Activated T-cell treated with anti-CD3 and anti-CD28 coated beads, Interleukin-2, amount 50 U/mL, for 24 hours (primary cell): ENCODE measurements around the gene ENOX2.

Source experiments
- DNase-seq: peaks from one replicate; pipeline ENCODE4 v3.0.0-alpha.2; 2020
- H3K27ac Mint-ChIP-seq: 2 replicates; pipeline ENCODE4 v1.8.0; 2020; ENCODE audit warnings: mild to moderate bottlenecking, mixed read lengths
- H3K27me3 Mint-ChIP-seq: 2 replicates; pipeline ENCODE4 v1.8.0; 2020; ENCODE audit warnings: mixed read lengths
- H3K36me3 Mint-ChIP-seq: 2 replicates; pipeline ENCODE4 v1.8.0; 2020; ENCODE audit warnings: low read depth, mixed read lengths
- H3K4me1 Mint-ChIP-seq: 2 replicates; pipeline ENCODE4 v1.8.0; 2020; ENCODE audit warnings: low read depth, mixed read lengths
- H3K4me3 Mint-ChIP-seq: 2 replicates; pipeline ENCODE4 v1.8.0; 2020; ENCODE audit warnings: mild to moderate bottlenecking, moderate library complexity, mixed read lengths
- H3K9me3 Mint-ChIP-seq: 2 replicates; pipeline ENCODE4 v1.8.0; 2020; ENCODE audit warnings: mixed read lengths

ENOX2 gene

DNA sequence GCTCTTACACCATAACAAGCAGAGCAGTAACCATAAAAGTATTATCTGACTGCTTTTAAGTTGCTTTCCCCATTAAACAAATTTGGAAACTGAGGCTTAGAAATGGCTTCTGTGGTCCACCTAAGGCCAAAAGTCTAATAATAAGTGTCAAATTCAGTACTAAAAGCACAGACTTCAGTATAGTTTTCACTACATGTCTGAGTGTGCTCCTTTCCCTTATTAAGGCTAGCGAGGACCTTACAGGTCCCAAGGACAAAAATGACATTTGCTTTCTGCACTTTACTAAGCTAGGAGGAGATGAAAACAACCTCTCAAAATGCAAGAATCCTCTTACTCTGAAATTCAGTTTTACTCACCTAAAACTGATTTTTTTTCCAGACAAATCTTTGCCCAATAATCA, 127.2 kb downstream of the ENOX2 start:
- Mint-ChIP-seq H3K27ac (no peak overlapping the region), H3K4me3 (no peak overlapping the region), H3K36me3 (peaks cover 6% of the 10 kb centered on the region), H3K27me3 (peaks cover 15% of the 10 kb centered on the region), H3K4me1 (peaks cover 10% of the 10 kb centered on the region), H3K9me3 (no peaks in the 10 kb centered on the region)
- DNase-seq, result no peak

DNA sequence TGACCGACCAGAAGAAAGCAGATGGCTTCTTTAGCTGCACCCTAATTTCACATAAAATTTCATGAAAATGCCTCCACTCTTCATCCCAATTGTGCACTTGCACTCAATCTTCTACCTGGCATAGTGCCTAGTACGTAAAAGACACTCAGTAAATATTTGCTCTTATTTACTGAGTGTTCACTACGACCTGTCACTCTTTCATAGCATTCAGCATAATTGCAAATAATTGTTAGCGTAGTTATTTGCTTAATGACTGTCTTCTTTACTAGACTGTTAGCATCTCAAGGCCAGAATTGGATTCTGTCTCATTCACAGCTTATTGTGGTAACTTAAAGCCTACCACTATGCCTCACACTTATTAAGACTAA, 130.2 kb downstream of the ENOX2 start:
- Mint-ChIP-seq H3K4me1 (peaks cover 11% of the 10 kb centered on the region), H3K36me3 (peaks cover 4% of the 10 kb centered on the region), H3K9me3 (no peaks in the 10 kb centered on the region), H3K27ac (no peak overlapping the region), H3K27me3 (peaks cover 31% of the 10 kb centered on the region), H3K4me3 (no peak overlapping the region)
- DNase-seq, result no peak

DNA sequence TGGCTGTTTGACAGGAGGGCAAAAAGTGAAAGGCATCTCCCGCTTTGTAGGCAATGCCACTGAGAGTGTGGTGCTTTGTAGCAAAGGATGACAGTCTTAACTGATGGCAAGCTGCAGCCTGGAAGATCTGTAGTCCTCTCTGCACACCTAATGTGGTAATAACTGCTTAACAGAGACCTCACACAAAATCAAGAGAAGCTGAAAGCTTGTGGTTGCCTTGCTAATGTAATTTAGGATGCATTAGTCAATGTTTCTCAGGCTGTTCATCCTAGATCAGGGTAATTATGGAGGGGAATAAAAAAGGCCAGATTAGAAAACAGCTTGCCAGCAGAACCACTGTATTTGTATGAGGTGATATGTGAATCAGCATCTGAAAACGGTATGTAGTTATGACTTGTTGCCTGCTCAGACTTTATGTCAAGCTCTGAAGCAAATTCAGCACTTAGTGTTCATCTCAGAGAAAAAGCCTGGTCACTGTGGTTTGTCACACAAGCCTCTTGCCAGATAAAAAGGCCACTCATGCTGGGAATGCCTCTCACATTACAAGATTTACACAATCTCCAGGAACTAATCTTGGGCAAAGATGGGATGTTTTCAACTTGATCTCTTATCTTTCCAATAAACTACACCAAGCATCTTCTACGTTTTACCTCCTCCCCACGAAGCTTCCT, 130.8 kb downstream of the ENOX2 start:
- Mint-ChIP-seq H3K9me3 (no peaks in the 10 kb centered on the region), H3K27ac (no peak overlapping the region), H3K36me3 (peaks cover 4% of the 10 kb centered on the region), H3K27me3 (peaks cover 34% of the 10 kb centered on the region), H3K4me1 (peaks cover 11% of the 10 kb centered on the region), H3K4me3 (no peak overlapping the region)
- DNase-seq, result no peak

DNA sequence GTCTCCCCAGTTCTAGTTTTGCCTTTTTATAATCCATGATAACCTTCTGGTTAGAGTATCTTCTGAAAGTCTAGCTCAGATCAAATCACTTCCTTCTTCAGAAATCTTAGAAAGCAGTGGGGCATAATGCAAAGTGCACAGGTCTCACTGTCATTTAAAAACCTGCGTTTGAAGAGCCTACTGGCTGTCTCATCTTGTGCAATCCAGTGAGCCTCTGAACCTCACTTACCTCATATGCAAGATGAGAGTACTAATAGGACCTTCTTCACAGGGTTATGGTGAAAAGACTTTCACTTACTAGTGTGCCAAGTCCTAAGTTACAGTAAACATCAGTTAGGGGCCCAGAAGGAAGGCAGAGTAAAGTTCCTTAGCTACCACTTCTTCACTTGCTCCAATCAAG, 131.4 kb downstream of the ENOX2 start:
- H3K9me3 Mint-ChIP-seq, result no peaks in the 10 kb centered on the region

DNA sequence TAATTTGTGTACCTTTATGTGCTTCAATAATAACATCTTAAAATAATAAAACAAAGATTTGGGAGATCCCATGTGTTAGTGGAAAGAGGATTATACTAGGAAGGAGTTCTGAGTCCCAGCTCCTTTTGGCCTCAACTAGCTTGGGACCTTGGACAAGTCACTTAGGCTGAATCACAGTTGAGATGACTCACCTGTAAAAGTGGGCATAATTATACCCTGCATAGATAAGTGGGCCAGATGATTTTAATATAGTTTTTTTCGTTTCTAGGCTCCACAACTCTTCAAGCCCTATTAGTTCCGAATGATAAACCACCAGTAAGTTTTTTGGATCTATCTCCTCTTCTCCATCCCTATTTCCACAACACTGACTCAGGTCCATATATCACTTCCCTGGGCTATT, 131.8 kb downstream of the ENOX2 start:
- Mint-ChIP-seq H3K4me3 (no peak overlapping the region), H3K27me3 (peaks cover 32% of the 10 kb centered on the region), H3K4me1 (peaks cover 11% of the 10 kb centered on the region), H3K36me3 (peaks cover 2% of the 10 kb centered on the region), H3K9me3 (no peaks in the 10 kb centered on the region), H3K27ac (no peak overlapping the region)
- DNase-seq, result no peak

More for the DNA sequence above, 131.4 kb downstream of the ENOX2 start:
- no peak overlapping the region for H3K4me3 Mint-ChIP-seq
- H3K27ac Mint-ChIP-seq, result no peak overlapping the region
- peaks cover 4% of the 10 kb centered on the region for H3K36me3 Mint-ChIP-seq
- peaks cover 34% of the 10 kb centered on the region for H3K27me3 Mint-ChIP-seq
- H3K4me1 Mint-ChIP-seq, result peaks cover 11% of the 10 kb centered on the region
- DNase-seq, result no peak

DNA sequence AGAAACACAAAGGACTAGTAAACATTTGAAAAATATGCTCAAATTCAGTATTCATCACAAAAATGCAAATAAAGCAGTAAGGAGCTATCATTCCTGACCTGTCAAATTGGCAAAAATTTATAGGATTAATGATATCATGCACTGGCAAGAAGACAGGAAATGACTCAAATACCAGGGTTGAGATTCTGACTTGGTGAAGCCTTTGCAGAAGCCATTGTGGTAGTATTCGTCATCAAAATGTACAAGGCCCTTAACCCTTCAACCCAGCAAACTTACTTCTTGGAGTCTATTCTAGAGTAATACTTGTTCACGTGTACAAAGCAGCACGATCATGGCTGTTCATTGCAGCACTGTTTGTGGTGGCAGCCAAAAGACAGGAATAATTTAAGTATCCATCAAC, 132.4 kb downstream of the ENOX2 start:
- no peak for DNase-seq
- no peak overlapping the region for H3K4me3 Mint-ChIP-seq
- H3K4me1 Mint-ChIP-seq, result peaks cover 11% of the 10 kb centered on the region
- peaks cover 30% of the 10 kb centered on the region for H3K27me3 Mint-ChIP-seq
- no peaks in the 10 kb centered on the region for H3K9me3 Mint-ChIP-seq
- H3K27ac Mint-ChIP-seq, result no peak overlapping the region
- H3K36me3 Mint-ChIP-seq, result no peaks in the 10 kb centered on the region

DNA sequence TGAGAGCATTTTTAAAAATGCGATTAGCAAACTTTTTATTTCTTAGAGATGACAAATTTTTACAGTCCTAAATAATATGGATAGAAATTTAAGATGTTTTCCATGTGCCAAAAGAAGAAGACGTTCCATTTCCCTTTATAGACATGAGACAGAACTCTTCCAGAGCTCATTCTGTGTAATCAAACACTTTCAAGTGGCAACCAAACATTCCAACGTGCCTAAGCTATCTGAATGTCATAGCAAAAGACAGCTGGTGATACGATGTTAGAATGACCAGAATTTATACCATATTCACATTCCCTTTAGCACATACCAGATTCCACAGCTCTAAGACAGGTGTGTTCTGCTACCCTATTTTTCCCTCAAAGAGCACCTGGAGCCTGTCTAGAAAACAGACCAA, 133.2 kb downstream of the ENOX2 start:
- Mint-ChIP-seq H3K4me1 (peaks cover 11% of the 10 kb centered on the region), H3K4me3 (no peak overlapping the region), H3K27ac (no peak overlapping the region), H3K27me3 (peaks cover 30% of the 10 kb centered on the region), H3K36me3 (no peaks in the 10 kb centered on the region), H3K9me3 (no peaks in the 10 kb centered on the region)
- DNase-seq, result no peak

DNA sequence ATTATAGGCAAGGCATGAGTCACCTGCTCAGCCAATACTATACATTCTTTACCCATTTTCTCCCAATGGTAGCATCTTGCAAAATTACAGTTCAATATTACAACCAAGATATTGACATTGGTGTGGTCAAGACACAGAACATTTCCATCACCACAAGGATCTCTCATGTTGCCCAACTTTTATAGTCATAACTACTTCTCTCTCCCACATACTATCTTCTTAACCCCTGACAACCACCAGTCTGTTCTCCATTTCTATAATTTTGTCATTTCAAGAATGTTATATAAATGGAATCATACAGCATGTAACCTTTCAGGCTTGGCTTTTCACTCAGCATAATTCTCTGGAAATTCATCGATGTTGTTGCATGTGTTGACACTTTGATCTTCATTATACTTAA, 144.9 kb downstream of the ENOX2 start:
- no peak overlapping the region for H3K27ac Mint-ChIP-seq
- no peak overlapping the region for H3K4me3 Mint-ChIP-seq
- H3K9me3 Mint-ChIP-seq, result peaks cover 2% of the 10 kb centered on the region
- H3K27me3 Mint-ChIP-seq, result peaks cover 16% of the 10 kb centered on the region
- peaks cover 2% of the 10 kb centered on the region for H3K4me1 Mint-ChIP-seq
- DNase-seq, result no peak
- no peaks in the 10 kb centered on the region for H3K36me3 Mint-ChIP-seq

DNA sequence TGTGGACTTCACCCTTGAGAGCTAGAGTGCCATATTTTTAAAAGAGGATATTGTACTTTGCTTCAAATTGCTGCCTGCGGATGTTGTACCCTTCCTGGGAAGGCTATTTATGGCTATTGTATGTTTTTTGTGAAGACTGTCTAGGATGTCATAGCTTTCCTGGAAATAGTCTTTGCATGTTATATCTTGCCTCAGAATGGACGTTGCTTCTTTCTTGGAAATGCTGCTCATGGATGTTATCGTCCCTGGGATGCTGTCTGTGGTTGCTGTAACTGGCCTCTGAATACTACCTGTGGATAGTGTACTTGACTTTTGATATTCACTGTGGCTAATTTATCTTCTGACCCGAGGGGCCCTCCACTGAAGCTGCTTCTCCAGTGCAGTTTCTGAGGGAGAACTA, 146.8 kb downstream of the ENOX2 start:
- peaks cover 2% of the 10 kb centered on the region for H3K9me3 Mint-ChIP-seq
- peaks cover 2% of the 10 kb centered on the region for H3K4me1 Mint-ChIP-seq
- DNase-seq, result no peak
- H3K36me3 Mint-ChIP-seq, result no peaks in the 10 kb centered on the region
- H3K4me3 Mint-ChIP-seq, result no peak overlapping the region
- no peak overlapping the region for H3K27ac Mint-ChIP-seq
- peaks cover 11% of the 10 kb centered on the region for H3K27me3 Mint-ChIP-seq

DNA sequence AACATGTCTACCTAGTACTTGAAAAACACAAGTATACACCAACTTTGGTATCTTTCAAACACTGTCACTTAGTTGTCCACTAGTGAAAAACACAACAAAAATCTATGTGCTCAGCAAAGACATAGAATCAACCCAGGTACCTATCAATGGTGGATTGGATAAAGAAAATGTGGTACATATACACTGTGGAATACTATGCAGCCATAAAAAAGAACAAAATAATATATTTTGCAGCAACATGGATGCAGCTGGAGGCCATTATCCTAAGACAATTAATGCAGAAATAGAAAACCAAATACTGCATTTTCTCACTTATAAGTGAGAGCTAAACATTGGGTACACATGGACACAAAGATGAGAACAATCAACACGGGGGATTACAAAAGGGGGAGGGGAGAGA, 148.7 kb downstream of the ENOX2 start:
- H3K9me3 Mint-ChIP-seq, result peaks cover 2% of the 10 kb centered on the region
- H3K4me1 Mint-ChIP-seq, result peaks cover 2% of the 10 kb centered on the region
- H3K27ac Mint-ChIP-seq, result no peak overlapping the region
- no peak for DNase-seq
- no peak overlapping the region for H3K4me3 Mint-ChIP-seq
- H3K27me3 Mint-ChIP-seq, result peaks cover 4% of the 10 kb centered on the region
- H3K36me3 Mint-ChIP-seq, result no peaks in the 10 kb centered on the region

DNA sequence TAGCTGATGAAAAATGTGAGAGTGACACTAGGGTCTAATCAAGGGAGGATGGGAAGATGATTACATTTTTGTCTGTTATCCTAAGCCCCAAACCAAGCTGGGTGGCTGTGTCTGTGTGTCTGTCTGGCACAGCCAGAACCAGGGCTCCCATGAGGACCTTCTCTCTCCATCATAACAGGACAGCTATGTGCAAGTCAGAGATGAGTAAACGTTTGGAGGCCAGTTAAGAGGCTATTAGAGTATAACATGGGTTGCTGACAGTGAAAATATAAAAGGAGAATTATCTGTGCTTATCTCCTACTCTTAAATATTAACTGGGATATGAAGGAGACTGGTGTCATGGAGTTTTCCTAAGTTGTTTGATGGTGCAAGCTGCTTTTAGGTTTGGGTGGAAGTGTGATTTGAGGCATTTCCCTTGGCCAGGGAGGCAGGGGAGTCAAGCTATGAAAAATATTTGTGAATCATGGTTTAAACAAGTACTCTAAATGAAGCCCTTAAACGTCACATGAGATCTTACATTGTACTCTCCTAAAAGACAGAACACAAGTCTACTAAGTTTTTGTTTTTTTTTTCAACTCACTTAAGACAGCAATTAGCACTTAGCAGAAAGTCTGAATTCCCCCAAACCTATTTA, 156.2 kb downstream of the ENOX2 start:
- H3K36me3 Mint-ChIP-seq, result no peaks in the 10 kb centered on the region
- no peaks in the 10 kb centered on the region for H3K4me1 Mint-ChIP-seq
- H3K27me3 Mint-ChIP-seq, result peaks cover 8% of the 10 kb centered on the region
- no peak for DNase-seq
- no peak overlapping the region for H3K4me3 Mint-ChIP-seq
- no peak overlapping the region for H3K27ac Mint-ChIP-seq
- no peaks in the 10 kb centered on the region for H3K9me3 Mint-ChIP-seq

DNA sequence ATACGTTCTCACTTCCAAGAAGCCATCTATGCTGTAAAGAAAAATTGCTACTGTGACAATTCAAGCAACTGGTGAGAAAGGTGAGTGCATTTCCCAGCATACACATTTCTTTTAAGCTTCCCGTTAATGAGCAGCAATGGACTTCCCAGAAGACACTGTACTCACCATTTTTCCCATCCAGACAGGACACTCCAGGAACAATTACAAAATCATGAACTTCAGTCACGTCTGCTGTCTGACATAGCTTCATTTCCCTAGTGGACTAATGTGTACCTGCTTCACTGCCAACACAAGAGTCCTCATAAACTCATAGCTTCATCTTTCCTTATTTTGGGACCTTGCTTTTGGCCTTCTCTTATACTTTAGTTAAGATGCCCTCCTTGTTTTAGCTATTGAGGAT, 156.9 kb downstream of the ENOX2 start:
- no peaks in the 10 kb centered on the region for H3K9me3 Mint-ChIP-seq
- H3K4me1 Mint-ChIP-seq, result no peaks in the 10 kb centered on the region
- H3K36me3 Mint-ChIP-seq, result no peaks in the 10 kb centered on the region
- no peak overlapping the region for H3K27ac Mint-ChIP-seq
- DNase-seq, result no peak
- no peak overlapping the region for H3K4me3 Mint-ChIP-seq
- H3K27me3 Mint-ChIP-seq, result peaks cover 8% of the 10 kb centered on the region

DNA sequence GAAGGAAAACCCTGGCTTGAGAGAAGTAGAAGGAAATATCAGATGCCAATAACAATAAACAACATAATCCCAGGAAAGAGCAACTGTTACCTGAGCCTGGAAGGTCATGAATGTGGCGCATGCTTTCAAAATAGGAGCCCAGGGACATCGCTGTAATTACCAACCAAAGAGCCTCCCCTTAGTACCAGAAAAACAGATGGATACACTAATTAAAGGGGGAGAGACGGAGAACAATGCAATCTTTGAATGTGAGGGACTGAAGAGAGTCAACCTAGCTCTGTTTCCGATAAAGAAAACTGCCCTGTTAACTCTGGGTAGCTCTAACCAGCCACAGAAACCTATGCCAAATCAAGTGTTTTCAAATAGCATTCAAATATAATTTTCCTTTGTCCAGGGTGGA, 161.4 kb downstream of the ENOX2 start:
- Mint-ChIP-seq H3K27ac (no peak overlapping the region), H3K4me1 (no peaks in the 10 kb centered on the region), H3K4me3 (no peak overlapping the region), H3K36me3 (no peaks in the 10 kb centered on the region), H3K27me3 (peaks cover 10% of the 10 kb centered on the region), H3K9me3 (no peaks in the 10 kb centered on the region)
- DNase-seq, result no peak

DNA sequence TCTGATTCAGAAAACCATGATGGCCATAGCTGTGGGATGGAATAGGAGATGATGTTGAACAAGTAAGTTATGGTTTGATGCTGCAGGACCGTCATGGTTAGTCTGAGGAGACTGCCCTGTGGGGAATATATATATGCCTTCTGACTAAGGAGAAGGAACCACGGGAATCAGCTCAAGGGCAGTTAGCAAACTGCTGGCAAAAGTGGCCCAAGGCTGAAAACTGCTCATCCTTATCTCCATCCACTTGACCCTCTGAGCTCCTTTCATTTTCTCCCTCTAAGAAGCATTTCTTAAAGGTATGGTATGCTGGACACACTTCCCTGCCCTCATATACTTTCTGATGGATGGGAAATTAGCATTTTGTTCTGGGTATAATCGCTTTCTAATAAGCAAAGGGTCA, 161.9 kb downstream of the ENOX2 start:
- H3K4me1 Mint-ChIP-seq, result no peaks in the 10 kb centered on the region
- H3K9me3 Mint-ChIP-seq, result no peaks in the 10 kb centered on the region
- H3K27ac Mint-ChIP-seq, result no peak overlapping the region
- no peak overlapping the region for H3K4me3 Mint-ChIP-seq
- peaks cover 8% of the 10 kb centered on the region for H3K27me3 Mint-ChIP-seq
- no peaks in the 10 kb centered on the region for H3K36me3 Mint-ChIP-seq
- no peak for DNase-seq

DNA sequence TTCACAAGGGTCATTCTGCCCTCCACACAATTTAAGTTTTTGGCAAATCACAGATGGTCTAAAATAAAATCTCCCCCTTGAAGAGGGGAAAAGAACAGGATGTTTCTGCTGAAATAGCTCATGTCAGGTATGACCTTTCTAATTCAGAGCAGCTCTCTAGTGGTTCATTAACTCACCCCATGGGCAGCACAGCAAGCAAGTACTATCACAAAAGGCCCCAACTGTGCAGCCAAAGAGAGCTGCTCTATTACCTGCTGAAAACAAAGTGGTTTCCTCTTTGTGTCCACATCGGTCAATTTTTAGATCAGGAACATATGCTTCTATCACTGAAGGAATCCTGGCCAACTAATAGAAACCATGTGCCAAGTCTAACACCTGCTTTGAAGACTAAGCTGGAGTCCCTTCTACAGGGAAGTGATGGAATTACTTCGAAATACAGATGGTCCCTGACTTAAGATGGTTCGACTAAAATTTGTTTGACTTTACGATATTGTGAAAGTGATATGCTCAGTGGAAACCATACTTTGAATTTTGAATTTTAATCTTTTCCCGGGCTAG, 164.3 kb downstream of the ENOX2 start:
- no peaks in the 10 kb centered on the region for H3K4me1 Mint-ChIP-seq
- peaks cover 5% of the 10 kb centered on the region for H3K36me3 Mint-ChIP-seq
- no peak for DNase-seq
- no peaks in the 10 kb centered on the region for H3K9me3 Mint-ChIP-seq
- no peak overlapping the region for H3K27ac Mint-ChIP-seq
- peaks cover 3% of the 10 kb centered on the region for H3K27me3 Mint-ChIP-seq
- H3K4me3 Mint-ChIP-seq, result no peak overlapping the region
